Natural killer cell (primary cell): ENCODE results near the gene TEX261. TPM values are rescaled to one million over a fixed set of nuclear protein-coding genes. Genes with fewer than 3 reads are reported as not detected.

ENCODE experiments used
- ATAC-seq, 3 donors: fragments of 150-1000 bp in 2 of 3; fragments of 200-7000 bp in 1 of 3; cut with Tn5 transposase; 1 replicate in 1 of 3; 2 replicates in 2 of 3; pipeline ENCODE4 v1.10.0; 2021; ENCODE audit warnings: mild to moderate bottlenecking in 2 of 3, moderate library complexity in 2 of 3
- DNase-seq, 2 donors: peaks; one replicate each; pipeline versions ENCODE4 v3.0.0 to v3.0.0-alpha.2; 2013 to 2021; ENCODE audit warnings: mixed read lengths in 1 of 2
- H3K27ac ChIP-seq: one replicate; pipeline ENCODE4 v1.5.1; 2013; ENCODE audit warnings: mild to moderate bottlenecking, low read length
- H3K27me3 ChIP-seq: one replicate; pipeline ENCODE4 v1.6.1; 2013; ENCODE audit warnings: low read length; ENCODE audit not compliant: control insufficient read depth, insufficient read depth
- H3K36me3 ChIP-seq: one replicate; pipeline ENCODE4 v1.6.1; 2013; ENCODE audit warnings: low read length; ENCODE audit not compliant: control insufficient read depth, insufficient read depth
- H3K4me1 ChIP-seq: one replicate; pipeline ENCODE4 v1.6.1; 2013; ENCODE audit warnings: low read length; ENCODE audit not compliant: control insufficient read depth, insufficient read depth
- H3K4me3 ChIP-seq: one replicate; pipeline ENCODE4 v1.5.1; 2013; ENCODE audit warnings: low read length
- H3K9me3 ChIP-seq: one replicate; pipeline ENCODE4 v1.6.1; 2013; ENCODE audit warnings: low read length; ENCODE audit not compliant: control insufficient read depth, insufficient read depth
- H3K27ac Mint-ChIP-seq, 2 donors: one replicate each; pipeline ENCODE4 v1.8.0; 2022; ENCODE audit warnings: mild to moderate bottlenecking in 2 of 2, mixed read lengths in 2 of 2, moderate library complexity in 1 of 2
- H3K27me3 Mint-ChIP-seq, 2 donors: one replicate each; pipeline ENCODE4 v1.8.0; 2022; ENCODE audit warnings: low read depth in 2 of 2, mixed read lengths in 2 of 2
- H3K36me3 Mint-ChIP-seq: one replicate; pipeline ENCODE4 v1.8.0; 2022; ENCODE audit warnings: mixed read lengths
- H3K4me1 Mint-ChIP-seq, 2 donors: one replicate each; pipeline ENCODE4 v1.8.0; 2022; ENCODE audit warnings: mixed read lengths in 2 of 2
- H3K4me3 Mint-ChIP-seq: one replicate; pipeline ENCODE4 v1.8.0; 2022; ENCODE audit warnings: mild to moderate bottlenecking, moderate library complexity, mixed read lengths
- H3K9me3 Mint-ChIP-seq, 2 donors: one replicate each; pipeline ENCODE4 v1.8.0; 2022; ENCODE audit warnings: mixed read lengths in 2 of 2
- WGBS: methylation state at CpG from one replicate; pipeline ENCODE4 v1.1.7; 2013; ENCODE audit warnings: missing lambda C conversion rate; ENCODE audit not compliant: insufficient coverage; 5-methylcytosine and 5-hydroxymethylcytosine counted together
- intact Hi-C: fragments of 100-400 bp; cut with micrococcal nuclease; formaldehyde crosslinking; loops from one replicate; pipeline ENCODE4 v1.14.2; 2022
- total RNA-seq, 4 donors: library from RNA; stranded (reverse); fragments of 120-200 nt in 1 of 4; gene quantifications; one replicate each; pipeline versions ENCODE4 v1.2.3 to v1.2.4, GENCODE V29; 2013 to 2022
- TF ChIP-seq, protein P1 (sequence below): fragments of 200-600 bp; IDR thresholded peaks from one replicate; pipeline ENCODE4 v1.8.0; 2022; ENCODE audit warnings: antibody characterized with exemption

Gene TEX261
- total RNA-seq, 3 donors from 2014 or later (not counting 1 experiment from before 2014, with no cell fraction given), result 30.3 to 44.2 (median 43.2) TPM

DNA sequence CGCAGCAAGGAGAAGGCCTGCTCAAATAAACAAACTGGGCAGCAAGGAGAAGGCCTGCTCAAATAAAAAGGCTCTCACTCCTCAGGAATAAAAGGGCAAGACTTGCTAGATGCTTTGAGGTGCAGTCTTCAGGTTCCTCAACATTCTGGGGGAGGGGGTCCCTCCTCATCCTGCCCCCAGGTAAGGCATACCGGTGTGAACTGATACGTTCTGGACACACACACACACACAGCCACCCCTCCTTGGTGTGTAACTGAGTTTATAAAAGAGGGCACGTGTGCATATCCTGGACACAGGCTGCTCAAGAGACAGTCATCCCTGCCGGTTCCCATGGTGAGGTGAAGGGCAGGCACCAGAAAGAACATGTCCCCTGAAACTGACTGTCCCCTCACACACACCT lies 4.5 kb downstream of the TEX261 start:
- 93% methylated on average over 3 of the region's 5 CpGs for WGBS
- ATAC-seq, result no peak
- Histone ChIP-seq H3K4me1 (peaks cover 24% of the 10 kb centered on the region), H3K4me3 (no peak overlapping the region), H3K27me3 (no peaks in the 10 kb centered on the region), H3K9me3 (no peaks in the 10 kb centered on the region), H3K27ac (no peak overlapping the region), H3K36me3 (peaks cover 40% of the 10 kb centered on the region)
- TF ChIP-seq, protein P1, sequence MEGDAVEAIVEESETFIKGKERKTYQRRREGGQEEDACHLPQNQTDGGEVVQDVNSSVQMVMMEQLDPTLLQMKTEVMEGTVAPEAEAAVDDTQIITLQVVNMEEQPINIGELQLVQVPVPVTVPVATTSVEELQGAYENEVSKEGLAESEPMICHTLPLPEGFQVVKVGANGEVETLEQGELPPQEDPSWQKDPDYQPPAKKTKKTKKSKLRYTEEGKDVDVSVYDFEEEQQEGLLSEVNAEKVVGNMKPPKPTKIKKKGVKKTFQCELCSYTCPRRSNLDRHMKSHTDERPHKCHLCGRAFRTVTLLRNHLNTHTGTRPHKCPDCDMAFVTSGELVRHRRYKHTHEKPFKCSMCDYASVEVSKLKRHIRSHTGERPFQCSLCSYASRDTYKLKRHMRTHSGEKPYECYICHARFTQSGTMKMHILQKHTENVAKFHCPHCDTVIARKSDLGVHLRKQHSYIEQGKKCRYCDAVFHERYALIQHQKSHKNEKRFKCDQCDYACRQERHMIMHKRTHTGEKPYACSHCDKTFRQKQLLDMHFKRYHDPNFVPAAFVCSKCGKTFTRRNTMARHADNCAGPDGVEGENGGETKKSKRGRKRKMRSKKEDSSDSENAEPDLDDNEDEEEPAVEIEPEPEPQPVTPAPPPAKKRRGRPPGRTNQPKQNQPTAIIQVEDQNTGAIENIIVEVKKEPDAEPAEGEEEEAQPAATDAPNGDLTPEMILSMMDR, result no peak
- Mint-ChIP-seq H3K27ac (no peak overlapping the region), H3K27me3 (no peaks in the 10 kb centered on the region), H3K4me1 (peaks cover 23 to 27% of the 10 kb centered on the region in 2 donors), H3K36me3 (no peaks in the 10 kb centered on the region), H3K9me3 (no peaks in the 10 kb centered on the region), H3K4me3 (no peak overlapping the region)
- intact Hi-C loops, result no loop called here
- peak in 1 of 2 donors; percentile 1 for DNase-seq

DNA sequence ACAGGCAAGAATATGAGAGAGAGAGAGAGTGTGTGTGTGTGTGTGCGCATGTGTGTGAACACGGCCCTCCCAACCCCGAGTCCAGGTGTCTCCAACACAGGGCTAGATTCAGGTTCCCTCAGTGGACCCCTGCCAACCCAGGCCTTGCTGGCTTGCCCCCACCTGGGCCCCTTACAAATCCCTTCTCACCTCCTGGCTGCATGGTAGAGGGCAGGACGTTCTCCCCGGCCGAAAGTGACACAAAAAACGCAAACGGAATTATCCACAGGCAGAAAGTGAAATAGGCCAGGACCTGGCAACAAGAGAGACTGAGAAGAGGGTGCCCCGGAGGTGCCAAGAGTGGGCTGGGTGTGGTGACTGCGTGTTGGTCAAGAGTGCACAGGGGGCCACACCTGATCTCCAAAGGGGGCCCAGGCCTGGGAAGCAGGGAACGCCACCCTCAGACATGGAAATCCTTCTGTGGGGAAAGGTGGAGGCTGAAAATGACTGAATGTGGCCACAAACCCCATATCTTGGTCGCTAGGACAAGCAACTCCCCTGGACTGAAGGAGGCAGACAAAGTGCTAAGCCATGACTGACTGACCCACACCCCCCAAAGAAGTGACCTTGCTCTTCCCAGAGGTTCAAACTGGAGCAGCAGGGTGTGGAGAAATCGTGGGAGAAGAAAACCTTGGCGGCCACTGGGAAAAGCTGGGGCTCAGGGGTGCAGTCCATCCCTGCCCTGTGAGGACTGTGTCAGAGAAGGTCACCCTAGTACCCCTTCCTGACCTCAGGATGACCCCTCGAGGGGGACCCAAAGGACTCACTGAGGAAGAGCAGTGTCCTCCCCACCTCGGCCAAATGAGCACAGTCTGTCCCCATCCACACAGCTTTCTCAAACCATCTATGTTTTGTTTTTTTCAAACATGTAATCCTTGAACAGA lies 5.7 kb downstream of the TEX261 start:
- peaks cover 40% of the 10 kb centered on the region for H3K36me3 ChIP-seq

DNA sequence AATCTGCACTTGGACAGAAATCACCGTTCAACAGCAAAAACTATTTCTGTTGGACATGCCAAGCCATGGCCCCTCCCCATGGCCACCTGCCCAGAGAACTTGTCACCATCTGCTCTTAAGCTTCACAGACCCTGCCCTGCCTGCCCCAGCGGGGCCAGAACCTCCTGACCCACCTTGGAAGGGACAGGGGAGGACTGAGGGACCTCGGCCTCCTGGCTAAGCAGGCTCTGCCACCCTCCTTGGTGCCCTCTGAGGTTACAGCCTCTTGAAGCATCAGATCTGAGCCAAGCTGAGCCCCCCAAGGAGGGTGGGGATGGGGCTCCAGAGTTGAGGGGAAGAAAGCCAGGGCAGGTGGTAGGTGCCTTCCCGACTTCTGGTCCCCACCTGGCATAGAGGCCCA lies 6.5 kb downstream of the TEX261 start:
- 91% methylated on average over 4 of the region's 4 CpGs for WGBS
- no peaks in the 10 kb centered on the region for H3K9me3 Mint-ChIP-seq
- ATAC-seq, result no peak

More for the DNA sequence above, 5.7 kb downstream of the TEX261 start:
- 99% methylated on average over 15 of the region's 16 CpGs for WGBS
- TF ChIP-seq, protein P1, result no peak
- Mint-ChIP-seq H3K4me1 (peaks cover 25 to 33% of the 10 kb centered on the region in 2 donors), H3K4me3 (no peak overlapping the region), H3K9me3 (no peaks in the 10 kb centered on the region), H3K27ac (no peak overlapping the region), H3K36me3 (no peaks in the 10 kb centered on the region), H3K27me3 (no peaks in the 10 kb centered on the region)
- Histone ChIP-seq H3K27ac (no peak overlapping the region), H3K27me3 (no peaks in the 10 kb centered on the region), H3K4me1 (peaks cover 29% of the 10 kb centered on the region), H3K4me3 (no peak overlapping the region), H3K9me3 (no peaks in the 10 kb centered on the region)
- no peak for ATAC-seq
- intact Hi-C loops, result no loop called here
- DNase-seq, result peak in 1 of 2 donors; percentile 5

More for the DNA sequence above, 6.5 kb downstream of the TEX261 start:
- no peak overlapping the region for H3K4me3 Mint-ChIP-seq
- H3K36me3 Mint-ChIP-seq, result no peaks in the 10 kb centered on the region
- H3K9me3 ChIP-seq, result no peaks in the 10 kb centered on the region
- TF ChIP-seq, protein P1, result no peak
- H3K4me1 ChIP-seq, result peaks cover 21% of the 10 kb centered on the region
- no peak overlapping the region for H3K4me3 ChIP-seq
- no peaks in the 10 kb centered on the region for H3K27me3 ChIP-seq
- peaks cover 40% of the 10 kb centered on the region for H3K36me3 ChIP-seq
- DNase-seq, result peak in 1 of 2 donors; percentile 12
- H3K27ac Mint-ChIP-seq, result no peak overlapping the region
- H3K4me1 Mint-ChIP-seq, result peaks cover 17 to 25% of the 10 kb centered on the region in 2 donors
- no peak overlapping the region for H3K27ac ChIP-seq
- H3K27me3 Mint-ChIP-seq, result no peaks in the 10 kb centered on the region
- intact Hi-C loops, result no loop called here
